HepG2 (cell line): ENCODE results near the gene SF3B5. TPM values are rescaled to one million over a fixed set of nuclear protein-coding genes. Genes with fewer than 3 reads are reported as not detected.

Source experiments
- ATAC-seq: fragments of 200-7000 bp; cut with Tn5 transposase; 3 replicates; pipeline ENCODE4 v1.9.1; 2020; ENCODE audit warnings: mild to moderate bottlenecking, moderate library complexity
- BruUV-seq: library from RNA; stranded (reverse); fragments of 400-500 nt; replicated peaks from 2 replicates; lab custom pipeline; 2021; lab: Mats Ljungman, UMichigan
- CTCF ChIA-PET: fragments of 300-600 bp; formaldehyde crosslinking; extraction: SDS; loops from one replicate; lab custom pipeline; 2021; ENCODE audit warnings: low total read pairs, inconsistent platforms, low intra/inter-chr PET ratio; lab: Yijun Ruan, JAX
- POLR2A ChIA-PET: fragments of 350-600 bp; sonication (Branson Sonifier 250); formaldehyde crosslinking; loops from one replicate; lab custom pipeline; 2020; ENCODE audit warnings: antibody characterized with exemption, inconsistent platforms; lab: Yijun Ruan, JAX
- DNase-seq: peaks from one replicate; pipeline ENCODE4 v3.0.0-alpha.2; 2015; ENCODE audit warnings: low spot score
- FAIRE-seq: peaks from 3 replicates; lab custom pipeline; 2011; peaks lifted over from hg19 to GRCh38; lab: Jason Lieb, UNC
- H2AFZ ChIP-seq: one replicate; pipeline ENCODE4 v1.6.1; 2011; ENCODE audit warnings: low read length, inconsistent platforms
- H3K27ac ChIP-seq: fragments of 300-600 bp; 3 replicates; pipeline ENCODE4 v1.8.0; 2011; ENCODE audit warnings: mixed run types, mild to moderate bottlenecking, mixed read lengths, low read length, inconsistent platforms; ENCODE audit not compliant: insufficient read depth; ENCODE audit errors: extremely low read length
- H3K27me3 ChIP-seq, 2 experiments: fragments of 200-600 bp in 1 of 2; 2 replicates in 1 of 2; 3 replicates in 1 of 2; pipeline versions ENCODE4 v1.6.0 to v1.8.0; 2011; ENCODE audit warnings: low read length in 2 of 2, mild to moderate bottlenecking in 2 of 2, moderate library complexity in 2 of 2, inconsistent platforms in 1 of 2; ENCODE audit not compliant: insufficient read depth in 2 of 2, control insufficient read depth in 1 of 2
- H3K36me3 ChIP-seq, 2 experiments: fragments of 200-600 bp in 1 of 2; replicated peaks in 1 of 2; 2 replicates in 1 of 2; 3 replicates in 1 of 2; pipeline versions ENCODE4 v1.5.1 to v1.8.0; 2011; ENCODE audit warnings: low read length in 2 of 2, inconsistent platforms in 1 of 2; ENCODE audit not compliant: insufficient read depth in 2 of 2, control insufficient read depth in 1 of 2
- H3K4me1 ChIP-seq: 2 replicates; pipeline ENCODE4 v1.5.1; 2012; ENCODE audit warnings: low read length, inconsistent platforms; ENCODE audit not compliant: insufficient read depth
- H3K4me2 ChIP-seq: 2 replicates; pipeline ENCODE4 v1.6.0; 2011; ENCODE audit warnings: low read depth, low read length, inconsistent platforms
- H3K4me3 ChIP-seq, 3 experiments: fragments of 200-600 bp in 1 of 3; sonication (generic), shearing (Covaris generic) in 1 of 3; replicated peaks in 1 of 3; 2 replicates each; pipeline ENCODE4 v1.5.1; 2011 to 2016; ENCODE audit warnings: low read length in 3 of 3, inconsistent platforms in 2 of 3, low read depth in 2 of 3, mild to moderate bottlenecking in 2 of 3, control low read depth in 1 of 3, mixed read lengths in 1 of 3; ENCODE audit not compliant: insufficient read depth in 1 of 3
- H3K79me2 ChIP-seq: one replicate; pipeline ENCODE4 v1.6.1; 2011; ENCODE audit warnings: low read length, inconsistent platforms; ENCODE audit not compliant: insufficient read depth
- H3K9ac ChIP-seq: 2 replicates; pipeline ENCODE4 v1.6.0; 2011; ENCODE audit warnings: mild to moderate bottlenecking, low read depth, low read length, inconsistent platforms; ENCODE audit not compliant: insufficient read depth
- H3K9me3 ChIP-seq: 2 replicates; pipeline ENCODE4 v1.5.1; 2012; ENCODE audit warnings: mild to moderate bottlenecking, low read length
- H4K20me1 ChIP-seq: 2 replicates; pipeline ENCODE4 v1.6.0; 2011; ENCODE audit warnings: inconsistent platforms, mild to moderate bottlenecking, low read length, moderate library complexity; ENCODE audit not compliant: insufficient read depth
- KLF15 ChIP-seq: sonication (generic); formaldehyde crosslinking; IDR thresholded peaks from 2 replicates; pipeline ENCODE4 v1.8.1; 2023; ENCODE audit warnings: borderline replicate concordance, mild to moderate bottlenecking, inconsistent platforms, missing genetic modification reagents, mixed read lengths
- MATR3 ChIP-seq: sonication (generic); formaldehyde crosslinking; IDR thresholded peaks from 2 replicates; pipeline ENCODE4 v1.4.0; 2020; ENCODE audit warnings: missing genetic modification reagents
- NFKB2 ChIP-seq: sonication (generic); formaldehyde crosslinking; IDR thresholded peaks from 2 replicates; pipeline ENCODE4 v1.4.0; 2020; ENCODE audit warnings: missing genetic modification reagents, borderline replicate concordance
- SALL2 ChIP-seq: sonication (generic); formaldehyde crosslinking; IDR thresholded peaks from 2 replicates; pipeline ENCODE4 v1.8.1; 2023; ENCODE audit warnings: mild to moderate bottlenecking, missing genetic modification reagents, inconsistent platforms
- SMARCC2 ChIP-seq: fragments of 450-650 bp; IDR thresholded peaks from 2 replicates; pipeline ENCODE4 v1.6.1; 2017; ENCODE audit warnings: antibody characterized with exemption, mild to moderate bottlenecking
- SPEN ChIP-seq: sonication (generic); formaldehyde crosslinking; IDR thresholded peaks from 2 replicates; pipeline ENCODE4 v1.5.1; 2020; ENCODE audit warnings: low read depth, mild to moderate bottlenecking, missing genetic modification reagents
- XRCC5 ChIP-seq: fragments of 200-400 bp; formaldehyde crosslinking; optimal IDR thresholded peaks from 2 replicates; pipeline ENCODE3; 2017; ENCODE audit warnings: mild to moderate bottlenecking, low read length
- ZNF296 ChIP-seq: sonication (generic); formaldehyde crosslinking; conservative IDR thresholded peaks from 2 replicates; pipeline ENCODE4 v1.5.0; 2020; ENCODE audit warnings: mild to moderate bottlenecking, missing genetic modification reagents
- ZNF367 ChIP-seq: sonication (generic); formaldehyde crosslinking; IDR thresholded peaks from 2 replicates; pipeline ENCODE4 v1.4.0; 2020; ENCODE audit warnings: missing genetic modification reagents, borderline replicate concordance
- ZNF430 ChIP-seq: sonication (generic); formaldehyde crosslinking; IDR thresholded peaks from 2 replicates; pipeline ENCODE4 v1.9.0; 2021; ENCODE audit warnings: mild to moderate bottlenecking, missing genetic modification reagents
- ZNF737 ChIP-seq: sonication (generic); formaldehyde crosslinking; IDR thresholded peaks from 2 replicates; pipeline ENCODE4 v1.5.0; 2020; ENCODE audit warnings: missing genetic modification reagents, mild to moderate bottlenecking, borderline replicate concordance
- WGBS: methylation state at CpG from one replicate; pipeline ENCODE4 v1.1.6; 2017; ENCODE audit warnings: low lambda C conversion rate; 5-methylcytosine and 5-hydroxymethylcytosine counted together
- in situ Hi-C: cut with HindIII; loops from 2 replicates; pipeline ENCODE4 v1.10.0; 2017; ENCODE audit warnings: low pct_unique_long_range_greater_than_20kb; ENCODE audit not compliant: extremely low pct_ligation_motif_present
- intact Hi-C: fragments of 100-400 bp; cut with micrococcal nuclease; formaldehyde crosslinking; loops from one replicate; pipeline ENCODE4 v1.10.0; 2022; ENCODE audit not compliant: unreplicated experiment
- polyA plus RNA-seq, 8 experiments: library from polyadenylated mRNA; depleted of rRNA in 3 of 8; stranded (reverse) in 7 of 8; unstranded in 1 of 8; fragments of >200 nt; fragmentation: Illumina TruSeq in 4 of 8; extraction: Trizol in 4 of 8; gene quantifications; 2 replicates each; pipeline versions ENCODE4 v1.2.1 to v1.2.3, GENCODE V29; 2011 to 2016; ENCODE audit warnings: low read depth in 4 of 8, missing spikeins in 1 of 8, mixed read lengths in 1 of 8; ENCODE audit not compliant: insufficient read depth in 1 of 8
- total RNA-seq, 5 experiments: library from RNA; depleted of rRNA; stranded (reverse); fragments of >200 nt; fragmentation: Illumina TruSeq; extraction: Trizol; gene quantifications; 2 replicates each; pipeline ENCODE4 v1.2.3, GENCODE V29; 2016; ENCODE audit warnings: low read depth in 1 of 5
- TF ChIP-seq, protein P1 (sequence below): sonication (generic); formaldehyde crosslinking; IDR thresholded peaks from 2 replicates; pipeline ENCODE4 v1.8.0; 2022; ENCODE audit warnings: mild to moderate bottlenecking, missing genetic modification reagents, moderate library complexity
- TF ChIP-seq, protein P2 (sequence below): sonication (generic); formaldehyde crosslinking; IDR thresholded peaks from 2 replicates; pipeline ENCODE4 v1.5.0; 2020; ENCODE audit warnings: mild to moderate bottlenecking, missing genetic modification reagents
- TF ChIP-seq, protein P3 (sequence below): sonication (generic); formaldehyde crosslinking; IDR thresholded peaks from 2 replicates; pipeline ENCODE4 v1.4.0; 2020; ENCODE audit warnings: missing genetic modification reagents, borderline replicate concordance

The SF3B5 gene
- total and polyA plus RNA-seq, 2 of the 13 experiments (the other 11 are each of a cell fraction or from before 2014, with no cell fraction given): 263 to 292 TPM

DNA sequence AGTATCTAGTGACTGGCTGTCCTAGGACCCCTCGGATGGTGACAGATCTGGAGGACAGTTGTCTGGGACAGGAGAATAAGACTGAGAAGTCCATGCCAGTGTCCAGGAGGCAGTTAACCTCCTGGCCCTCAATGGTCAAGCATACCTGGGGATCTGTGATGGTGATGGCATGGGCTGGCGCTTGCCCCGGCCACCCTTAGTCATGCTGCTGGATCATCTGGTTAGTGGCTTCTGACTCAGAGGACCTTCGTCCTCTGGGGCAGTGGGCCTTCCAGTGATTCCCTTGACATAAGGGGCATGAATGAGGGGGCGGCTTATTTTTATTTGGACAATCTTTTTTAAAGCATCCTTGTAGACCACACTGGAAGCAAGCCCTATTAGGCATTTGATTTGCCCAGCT lies 24.0 kb upstream of the SF3B5 start:
- no peak for ATAC-seq
- H3K4me2 ChIP-seq: no peak overlapping the region

More for the DNA sequence above, 24.0 kb upstream of the SF3B5 start:
- Histone ChIP-seq H4K20me1 (no peaks in the 10 kb centered on the region), H2AFZ (no peak overlapping the region), H3K79me2 (no peaks in the 10 kb centered on the region), H3K9me3 (no peaks in the 10 kb centered on the region), H3K9ac (no peak overlapping the region), H3K27me3 (peaks cover 0 to 12% of the 10 kb centered on the region in 2 experiments; a peak in 1 of 5 replicates), H3K36me3 (no peaks in the 10 kb centered on the region), H3K27ac (no peak overlapping the region), H3K4me3 (no peak overlapping the region), H3K4me1 (no peaks in the 10 kb centered on the region)
- FAIRE-seq (no peak), DNase-seq (no peak)
- 27% methylated on average over 3 of the region's 5 CpGs for WGBS
- POLR2A ChIA-PET: no interaction called here
- in situ Hi-C loops: loop anchor here (25.0 kb wide), 1 partner anchor 1093 kb away; no protein-coding TSS in a partner anchor
- TF ChIP-seq, protein P1, sequence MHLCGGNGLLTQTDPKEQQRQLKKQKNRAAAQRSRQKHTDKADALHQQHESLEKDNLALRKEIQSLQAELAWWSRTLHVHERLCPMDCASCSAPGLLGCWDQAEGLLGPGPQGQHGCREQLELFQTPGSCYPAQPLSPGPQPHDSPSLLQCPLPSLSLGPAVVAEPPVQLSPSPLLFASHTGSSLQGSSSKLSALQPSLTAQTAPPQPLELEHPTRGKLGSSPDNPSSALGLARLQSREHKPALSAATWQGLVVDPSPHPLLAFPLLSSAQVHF (CRISPR knock-in tag): no peak
- TF ChIP-seq SALL2 (no peak), SMARCC2 (no peak), ZNF737 (CRISPR knock-in tag) (no peak), MATR3 (CRISPR knock-in tag) (no peak), ZNF367 (CRISPR knock-in tag) (no peak), XRCC5 (no peak), SPEN (CRISPR knock-in tag) (no peak), ZNF430 (CRISPR knock-in tag) (no peak), ZNF296 (no peak), KLF15 (no peak), NFKB2 (CRISPR knock-in tag) (no peak)
- TF ChIP-seq, protein P2, sequence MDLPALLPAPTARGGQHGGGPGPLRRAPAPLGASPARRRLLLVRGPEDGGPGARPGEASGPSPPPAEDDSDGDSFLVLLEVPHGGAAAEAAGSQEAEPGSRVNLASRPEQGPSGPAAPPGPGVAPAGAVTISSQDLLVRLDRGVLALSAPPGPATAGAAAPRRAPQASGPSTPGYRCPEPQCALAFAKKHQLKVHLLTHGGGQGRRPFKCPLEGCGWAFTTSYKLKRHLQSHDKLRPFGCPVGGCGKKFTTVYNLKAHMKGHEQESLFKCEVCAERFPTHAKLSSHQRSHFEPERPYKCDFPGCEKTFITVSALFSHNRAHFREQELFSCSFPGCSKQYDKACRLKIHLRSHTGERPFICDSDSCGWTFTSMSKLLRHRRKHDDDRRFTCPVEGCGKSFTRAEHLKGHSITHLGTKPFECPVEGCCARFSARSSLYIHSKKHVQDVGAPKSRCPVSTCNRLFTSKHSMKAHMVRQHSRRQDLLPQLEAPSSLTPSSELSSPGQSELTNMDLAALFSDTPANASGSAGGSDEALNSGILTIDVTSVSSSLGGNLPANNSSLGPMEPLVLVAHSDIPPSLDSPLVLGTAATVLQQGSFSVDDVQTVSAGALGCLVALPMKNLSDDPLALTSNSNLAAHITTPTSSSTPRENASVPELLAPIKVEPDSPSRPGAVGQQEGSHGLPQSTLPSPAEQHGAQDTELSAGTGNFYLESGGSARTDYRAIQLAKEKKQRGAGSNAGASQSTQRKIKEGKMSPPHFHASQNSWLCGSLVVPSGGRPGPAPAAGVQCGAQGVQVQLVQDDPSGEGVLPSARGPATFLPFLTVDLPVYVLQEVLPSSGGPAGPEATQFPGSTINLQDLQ (CRISPR knock-in tag): no peak
- TF ChIP-seq, protein P3, sequence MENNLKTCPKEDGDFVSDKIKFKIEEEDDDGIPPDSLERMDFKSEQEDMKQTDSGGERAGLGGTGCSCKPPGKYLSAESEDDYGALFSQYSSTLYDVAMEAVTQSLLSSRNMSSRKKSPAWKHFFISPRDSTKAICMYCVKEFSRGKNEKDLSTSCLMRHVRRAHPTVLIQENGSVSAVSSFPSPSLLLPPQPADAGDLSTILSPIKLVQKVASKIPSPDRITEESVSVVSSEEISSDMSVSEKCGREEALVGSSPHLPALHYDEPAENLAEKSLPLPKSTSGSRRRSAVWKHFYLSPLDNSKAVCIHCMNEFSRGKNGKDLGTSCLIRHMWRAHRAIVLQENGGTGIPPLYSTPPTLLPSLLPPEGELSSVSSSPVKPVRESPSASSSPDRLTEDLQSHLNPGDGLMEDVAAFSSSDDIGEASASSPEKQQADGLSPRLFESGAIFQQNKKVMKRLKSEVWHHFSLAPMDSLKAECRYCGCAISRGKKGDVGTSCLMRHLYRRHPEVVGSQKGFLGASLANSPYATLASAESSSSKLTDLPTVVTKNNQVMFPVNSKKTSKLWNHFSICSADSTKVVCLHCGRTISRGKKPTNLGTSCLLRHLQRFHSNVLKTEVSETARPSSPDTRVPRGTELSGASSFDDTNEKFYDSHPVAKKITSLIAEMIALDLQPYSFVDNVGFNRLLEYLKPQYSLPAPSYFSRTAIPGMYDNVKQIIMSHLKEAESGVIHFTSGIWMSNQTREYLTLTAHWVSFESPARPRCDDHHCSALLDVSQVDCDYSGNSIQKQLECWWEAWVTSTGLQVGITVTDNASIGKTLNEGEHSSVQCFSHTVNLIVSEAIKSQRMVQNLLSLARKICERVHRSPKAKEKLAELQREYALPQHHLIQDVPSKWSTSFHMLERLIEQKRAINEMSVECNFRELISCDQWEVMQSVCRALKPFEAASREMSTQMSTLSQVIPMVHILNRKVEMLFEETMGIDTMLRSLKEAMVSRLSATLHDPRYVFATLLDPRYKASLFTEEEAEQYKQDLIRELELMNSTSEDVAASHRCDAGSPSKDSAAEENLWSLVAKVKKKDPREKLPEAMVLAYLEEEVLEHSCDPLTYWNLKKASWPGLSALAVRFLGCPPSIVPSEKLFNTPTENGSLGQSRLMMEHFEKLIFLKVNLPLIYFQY: no peak
- CTCF ChIA-PET: no interaction called here
- intact Hi-C loops: no loop called here
- BruUV-seq: no TSS peak
